HepG2 (cell line): Measurements from ENCODE around the gene NXT1. TPM values are rescaled to one million over a fixed set of nuclear protein-coding genes. Genes with fewer than 3 reads are reported as not detected.

Experiments
- CBX5 ChIP-seq: sonication (generic); formaldehyde crosslinking; IDR thresholded peaks from 2 replicates; pipeline ENCODE4 v1.4.0; 2020; ENCODE audit warnings: missing genetic modification reagents, borderline replicate concordance
- CENPBD1 ChIP-seq: sonication (generic); formaldehyde crosslinking; IDR thresholded peaks from 2 replicates; pipeline ENCODE4 v1.8.0; 2022; ENCODE audit warnings: missing genetic modification reagents, low read depth, mild to moderate bottlenecking, borderline replicate concordance
- HOXA3 ChIP-seq: sonication (generic); formaldehyde crosslinking; IDR thresholded peaks from 2 replicates; pipeline ENCODE4 v1.5.0; 2020; ENCODE audit warnings: missing genetic modification reagents
- JUN ChIP-seq: sonication (generic); formaldehyde crosslinking; IDR thresholded peaks from 2 replicates; pipeline ENCODE4 v1.4.0; 2020; ENCODE audit warnings: mild to moderate bottlenecking, missing genetic modification reagents
- KDM5A ChIP-seq: fragments of 200-600 bp; sonication (generic); IDR thresholded peaks from 2 replicates; pipeline ENCODE4 v1.7.0; 2018; ENCODE audit warnings: antibody characterized with exemption, mild to moderate bottlenecking, low read length, borderline replicate concordance
- LCORL ChIP-seq, 2 experiments: fragments of 450-650 bp in 1 of 2; sonication (generic) in 1 of 2; formaldehyde crosslinking in 1 of 2; IDR thresholded peaks; 2 replicates each; pipeline versions ENCODE4 v1.5.0 to v1.6.1; 2017 to 2020; ENCODE audit warnings: antibody characterized with exemption in 1 of 2, missing genetic modification reagents in 1 of 2
- MAF1 ChIP-seq: sonication (generic); formaldehyde crosslinking; IDR thresholded peaks from 2 replicates; pipeline ENCODE4 v1.5.0; 2020; ENCODE audit warnings: missing genetic modification reagents, borderline replicate concordance
- MBNL3 ChIP-seq: fragments of 250-450 bp; sonication (Bioruptor Pico); conservative IDR thresholded peaks from 2 replicates; pipeline ENCODE4 v1.8.0; 2022; ENCODE audit warnings: mild to moderate bottlenecking, inconsistent platforms
- NPAS2 ChIP-seq: sonication (generic); formaldehyde crosslinking; IDR thresholded peaks from 2 replicates; pipeline ENCODE4 v1.8.0; 2022; ENCODE audit warnings: mild to moderate bottlenecking, missing genetic modification reagents, borderline replicate concordance
- RBM22 ChIP-seq: fragments of 200-400 bp; formaldehyde crosslinking; optimal IDR thresholded peaks from 2 replicates; pipeline ENCODE3; 2017; ENCODE audit warnings: mild to moderate bottlenecking, low read length, moderate library complexity
- SMAD3 ChIP-seq: sonication (generic); formaldehyde crosslinking; IDR thresholded peaks from 2 replicates; pipeline ENCODE4 v1.4.0; 2020; ENCODE audit warnings: missing genetic modification reagents
- SMAD9 ChIP-seq: sonication (generic); formaldehyde crosslinking; IDR thresholded peaks from 2 replicates; pipeline ENCODE4 v1.5.1; 2020; ENCODE audit warnings: mild to moderate bottlenecking, missing genetic modification reagents
- SP4 ChIP-seq: sonication (generic); formaldehyde crosslinking; IDR thresholded peaks from 2 replicates; pipeline ENCODE4 v1.8.1; 2023; ENCODE audit warnings: mild to moderate bottlenecking, missing genetic modification reagents
- ZBTB7B ChIP-seq: sonication (generic); formaldehyde crosslinking; IDR thresholded peaks from 2 replicates; pipeline ENCODE4 v1.4.0; 2020; ENCODE audit warnings: missing genetic modification reagents
- ZBTB8A ChIP-seq: sonication (generic); formaldehyde crosslinking; IDR thresholded peaks from 2 replicates; pipeline ENCODE4 v1.4.0; 2020; ENCODE audit warnings: mild to moderate bottlenecking, low read depth, missing genetic modification reagents, borderline replicate concordance
- ZFP36 ChIP-seq: fragments of 150-350 bp; IDR thresholded peaks from 2 replicates; pipeline ENCODE4 v1.6.1; 2018; ENCODE audit warnings: borderline replicate concordance, low read length, low read depth; ENCODE audit not compliant: partially characterized antibody
- ZFP36L2 ChIP-seq: sonication (generic); formaldehyde crosslinking; IDR thresholded peaks from 2 replicates; pipeline ENCODE4 v1.4.0; 2020; ENCODE audit warnings: missing genetic modification reagents
- ZNF143 ChIP-seq: sonication (generic); formaldehyde crosslinking; IDR thresholded peaks from 2 replicates; pipeline ENCODE4 v1.4.0; 2020; ENCODE audit warnings: missing genetic modification reagents
- ZNF296 ChIP-seq: sonication (generic); formaldehyde crosslinking; conservative IDR thresholded peaks from 2 replicates; pipeline ENCODE4 v1.5.0; 2020; ENCODE audit warnings: mild to moderate bottlenecking, missing genetic modification reagents
- ZNF468 ChIP-seq: sonication (generic); formaldehyde crosslinking; IDR thresholded peaks from 2 replicates; pipeline ENCODE4 v1.8.0; 2022; ENCODE audit warnings: mild to moderate bottlenecking, moderate library complexity, missing genetic modification reagents
- ZNF530 ChIP-seq: sonication (generic); formaldehyde crosslinking; IDR thresholded peaks from 2 replicates; pipeline ENCODE4 v1.5.0; 2020; ENCODE audit warnings: low read depth, mild to moderate bottlenecking, missing genetic modification reagents
- ZNF577 ChIP-seq: sonication (generic); formaldehyde crosslinking; IDR thresholded peaks from 2 replicates; pipeline ENCODE4 v1.4.0; 2020; ENCODE audit warnings: mild to moderate bottlenecking, low read depth, missing genetic modification reagents, borderline replicate concordance
- ZNF740 ChIP-seq: sonication (generic); formaldehyde crosslinking; IDR thresholded peaks from 2 replicates; pipeline ENCODE4 v1.4.0; 2020; ENCODE audit warnings: missing genetic modification reagents
- ZNF770 ChIP-seq: sonication (generic); formaldehyde crosslinking; IDR thresholded peaks from 2 replicates; pipeline ENCODE4 v1.5.0; 2020; ENCODE audit warnings: mild to moderate bottlenecking, missing genetic modification reagents
- ZSCAN12 ChIP-seq: sonication (generic); formaldehyde crosslinking; IDR thresholded peaks from 2 replicates; pipeline ENCODE4 v1.9.0; 2021; ENCODE audit warnings: mild to moderate bottlenecking, missing genetic modification reagents
- polyA plus RNA-seq, 8 experiments: library from polyadenylated mRNA; depleted of rRNA in 3 of 8; stranded (reverse) in 7 of 8; unstranded in 1 of 8; fragments of >200 nt; fragmentation: Illumina TruSeq in 4 of 8; extraction: Trizol in 4 of 8; gene quantifications; 2 replicates each; pipeline versions ENCODE4 v1.2.1 to v1.2.3, GENCODE V29; 2011 to 2016; ENCODE audit warnings: low read depth in 4 of 8, missing spikeins in 1 of 8, mixed read lengths in 1 of 8; ENCODE audit not compliant: insufficient read depth in 1 of 8
- total RNA-seq, 5 experiments: library from RNA; depleted of rRNA; stranded (reverse); fragments of >200 nt; fragmentation: Illumina TruSeq; extraction: Trizol; gene quantifications; 2 replicates each; pipeline ENCODE4 v1.2.3, GENCODE V29; 2016; ENCODE audit warnings: low read depth in 1 of 5
- TF ChIP-seq, protein P1 (sequence below): sonication (generic); formaldehyde crosslinking; IDR thresholded peaks from 2 replicates; pipeline ENCODE4 v1.8.0; 2023; ENCODE audit warnings: mild to moderate bottlenecking, missing genetic modification reagents

The NXT1 gene
- total and polyA plus RNA-seq, 2 of the 13 experiments (the other 11 are each of a cell fraction or from before 2014, with no cell fraction given) = 35.6 to 65.9 TPM

DNA sequence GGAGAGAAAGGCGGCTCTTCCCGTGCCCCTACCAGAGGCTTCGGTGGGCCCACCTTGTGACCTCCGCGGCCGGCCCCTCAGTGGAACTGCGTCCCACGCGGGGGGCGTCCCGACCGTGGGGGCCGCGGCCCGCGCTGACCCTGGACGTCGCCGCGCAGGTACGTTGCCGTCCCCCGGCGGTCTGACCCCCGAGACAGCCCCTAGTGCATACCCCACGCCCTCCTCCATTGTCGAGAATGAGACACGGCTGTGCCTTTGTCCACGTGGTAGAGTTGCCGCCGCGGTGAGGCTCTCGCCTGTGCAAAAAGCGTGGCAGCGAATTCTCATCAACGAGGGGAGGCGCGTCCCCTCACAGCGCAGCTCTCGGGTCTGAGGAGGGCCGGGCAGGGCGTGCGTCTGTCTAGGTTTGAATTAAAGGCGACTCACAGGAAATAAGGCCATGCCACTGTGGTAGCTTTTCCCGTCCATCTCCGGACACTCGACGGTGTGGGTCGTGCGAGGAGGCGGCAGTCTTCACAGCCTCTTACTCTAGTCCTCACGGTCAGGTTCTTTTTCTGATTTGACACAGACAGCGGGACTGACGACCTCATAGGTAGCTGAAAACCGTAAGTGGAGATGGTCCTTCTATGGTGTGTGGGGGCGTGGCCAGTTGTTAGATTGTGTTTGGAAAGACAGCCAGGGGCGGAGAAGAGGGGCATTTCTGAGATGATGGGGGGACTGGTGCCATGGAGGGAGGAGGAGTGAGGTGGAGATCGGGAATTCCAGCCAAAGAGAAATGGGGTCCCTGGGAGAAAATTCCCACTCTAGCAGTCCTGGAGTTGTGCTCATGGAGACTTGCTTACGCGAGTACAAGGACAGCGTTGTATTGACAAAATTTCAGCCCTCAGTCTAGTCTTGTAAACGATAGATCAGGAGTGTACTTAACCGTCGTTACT lies 580 bp downstream of the NXT1 start (continued):
- TF ChIP-seq, protein P1, sequence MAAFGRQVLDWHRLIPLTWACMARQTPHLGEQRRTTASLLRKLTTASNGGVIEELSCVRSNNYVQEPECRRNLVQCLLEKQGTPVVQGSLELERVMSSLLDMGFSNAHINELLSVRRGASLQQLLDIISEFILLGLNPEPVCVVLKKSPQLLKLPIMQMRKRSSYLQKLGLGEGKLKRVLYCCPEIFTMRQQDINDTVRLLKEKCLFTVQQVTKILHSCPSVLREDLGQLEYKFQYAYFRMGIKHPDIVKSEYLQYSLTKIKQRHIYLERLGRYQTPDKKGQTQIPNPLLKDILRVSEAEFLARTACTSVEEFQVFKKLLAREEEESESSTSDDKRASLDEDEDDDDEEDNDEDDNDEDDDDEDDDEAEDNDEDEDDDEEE (CRISPR knock-in tag) = peak; percentile 96
- TF ChIP-seq SP4 (CRISPR knock-in tag) (no peak), RBM22 (no peak), ZBTB7B (CRISPR knock-in tag) (no peak), LCORL (IDR thresholded peaks at IDR 0.05) (no peak), LCORL (CRISPR knock-in tag; IDR thresholded peaks at IDR 0.05) (no peak; the same call in 1 of the 2 replicates), ZNF770 (no peak), MBNL3 (CRISPR knock-in tag) (no peak), MAF1 (CRISPR knock-in tag) (no peak; the same call in 1 of the 2 replicates), ZNF577 (CRISPR knock-in tag) (0 out of 2 replicates have a peak, but pooled peaks have one; percentile 69), ZNF296 (CRISPR knock-in tag) (0 out of 2 replicates have a peak, but pooled peaks have one; percentile 57), JUN (no peak), KDM5A (peak; percentile 68), CBX5 (CRISPR knock-in tag) (peak; percentile 63), ZFP36 (no peak), HOXA3 (peak; percentile 63; the same call in 1 of the 2 replicates), ZNF468 (CRISPR knock-in tag) (no peak), SMAD3 (CRISPR knock-in tag) (no peak), ZSCAN12 (no peak), ZBTB8A (no peak), ZNF530 (CRISPR knock-in tag) (0 out of 2 replicates have a peak, but pooled peaks have one; percentile 84), ZNF143 (CRISPR knock-in tag) (no peak), ZNF740 (CRISPR knock-in tag) (0 out of 2 replicates have a peak, but pooled peaks have one; percentile 16), ZFP36L2 (CRISPR knock-in tag) (no peak; the same call in 1 of the 2 replicates), NPAS2 (CRISPR knock-in tag) (no peak), SMAD9 (CRISPR knock-in tag) (peak; percentile 96), CENPBD1 (CRISPR knock-in tag) (no peak)
